ENCODE results near the gene SETD6.
A peak's percentile ranks its signal among the peaks of the same experiment; 100 is the strongest.

SETD6 gene

GRCh38 chr16:58509256-58510096 lies 5.8 kb upstream of the SETD6 start:
- peak; percentile 35 for DNase-seq

GRCh38 chr16:58510097-58510775 lies 5.1 kb upstream of the SETD6 start:
- no peak for DNase-seq

- no peak for DNase-seq
Measured at GRCh38 chr16:58510776-58511628, 4.3 kb upstream of the SETD6 start.

GRCh38 chr16:58511933-58512815 lies 3.1 kb upstream of the SETD6 start:
- peak; percentile 72 for DNase-seq

- no peak for DNase-seq
Measured at GRCh38 chr16:58513874-58514273, 1.4 kb upstream of the SETD6 start.

GRCh38 chr16:58515871-58516767 lies 802 bp downstream of the SETD6 start:
- peak; percentile 28 for DNase-seq

- no peak for DNase-seq
Measured at GRCh38 chr16:58516768-58517107, 1.4 kb downstream of the SETD6 start.

- no peak for DNase-seq
Measured at GRCh38 chr16:58518083-58518979, 3.0 kb downstream of the SETD6 start.

- DNase-seq: no peak
Measured at GRCh38 chr16:58518980-58519368, 3.7 kb downstream of the SETD6 start.

- no peak for DNase-seq
Measured at GRCh38 chr16:58519707-58520106, 4.4 kb downstream of the SETD6 start.

GRCh38 chr16:58530179-58530578 lies 14.9 kb downstream of the SETD6 start:
- DNase-seq: no peak

GRCh38 chr16:58532414-58532813 lies 17.1 kb downstream of the SETD6 start:
- no peak for DNase-seq

GRCh38 chr16:58533751-58534470 lies 18.6 kb downstream of the SETD6 start:
- DNase-seq: no peak

- DNase-seq: no peak
Measured at GRCh38 chr16:58535100-58535499, 19.8 kb downstream of the SETD6 start.

GRCh38 chr16:58536278-58536677 lies 21.0 kb downstream of the SETD6 start:
- DNase-seq: no peak

GRCh38 chr16:58537124-58537906 lies 22.0 kb downstream of the SETD6 start:
- no peak for DNase-seq

- DNase-seq: no peak
Measured at GRCh38 chr16:58541711-58542110, 26.4 kb downstream of the SETD6 start.

- DNase-seq: no peak
Measured at GRCh38 chr16:58542291-58542690, 27.0 kb downstream of the SETD6 start.

GRCh38 chr16:58543685-58544084 lies 28.4 kb downstream of the SETD6 start:
- DNase-seq: no peak
